GM12892 (cell line): Measurements from ENCODE around the gene HSBP1.

Experiments used
- DNase-seq: peaks from one replicate; pipeline ENCODE4 v3.0.0; 2011; ENCODE audit not compliant: insufficient read length
- FAIRE-seq: peaks from 2 replicates; lab custom pipeline; 2011; peaks lifted over from hg19 to GRCh38; lab: Jason Lieb, UNC
- POLR2A ChIP-seq: IDR thresholded peaks from 2 replicates; pipeline ENCODE4 v1.6.1; 2011; ENCODE audit warnings: low read depth, low read length, control low read depth
- POLR2AphosphoS5 ChIP-seq: IDR thresholded peaks from 2 replicates; pipeline ENCODE4 v1.6.1; 2011; ENCODE audit warnings: low read depth, low read length, control low read depth
- TAF1 ChIP-seq: IDR thresholded peaks from 2 replicates; pipeline ENCODE4 v1.6.1; 2011; ENCODE audit warnings: low read depth, mild to moderate bottlenecking, control low read depth, low read length, borderline replicate concordance

HSBP1 gene

GRCh38 chr16:83859265-83859664, 51.5 kb downstream of the HSBP1 start:
- FAIRE-seq = no peak

GRCh38 chr16:83862661-83863060, 54.9 kb downstream of the HSBP1 start:
- FAIRE-seq (no peak), DNase-seq (no peak)
- TF ChIP-seq POLR2AphosphoS5 = no peak
- no peak for TF ChIP-seq POLR2A
- no peak for TF ChIP-seq TAF1

More at GRCh38 chr16:83859265-83859664, 51.5 kb downstream of the HSBP1 start:
- TF ChIP-seq POLR2AphosphoS5 = no peak
- TF ChIP-seq POLR2A = no peak
- TF ChIP-seq TAF1 = no peak
- DNase-seq = no peak

GRCh38 chr16:83863682-83864081, 55.9 kb downstream of the HSBP1 start:
- DNase-seq = no peak
- TF ChIP-seq POLR2AphosphoS5 = no peak
- no peak for TF ChIP-seq TAF1
- TF ChIP-seq POLR2A = no peak
- FAIRE-seq = no peak
